Measurements from ENCODE around the gene SLC4A2. TPM values are rescaled to one million over a fixed set of nuclear protein-coding genes. Genes with fewer than 3 reads are reported as not detected.

The SLC4A2 gene
- total and polyA plus RNA-seq, 2 of the 8 experiments (the other 6 are each of a cell fraction or from before 2014, with no cell fraction given): 72.6 to 147 TPM

GRCh38 chr7:151123158-151123821 is 63.9 kb downstream of the SLC4A2 start (continued):
- TF ChIP-seq MAX (IDR thresholded peaks at IDR 0.05) (no peak), KDM1A (IDR thresholded peaks at IDR 0.05; ENCODE audit: borderline replicate concordance, low read length) (no peak), CREB1 (IDR thresholded peaks at IDR 0.05) (no peak), SIRT6 (IDR thresholded peaks at IDR 0.05; ENCODE audit: low read length) (no peak), MAFK (IDR thresholded peaks at IDR 0.05; ENCODE audit: low read depth, low read length) (no peak), NANOG (IDR thresholded peaks at IDR 0.05; ENCODE audit: insufficient read depth, low read depth, low read length, poor library complexity, severe bottlenecking) (no peak), TEAD4 (IDR thresholded peaks at IDR 0.05; ENCODE audit: low read depth, low read length) (no peak), EZH2 (IDR thresholded peaks at IDR 0.05; ENCODE audit: low read depth, low read length, severe bottlenecking) (no peak)

Measured in H1 (cell line).